ELF-1 (cell line): Measurements from ENCODE around the gene C2CD4A.

Experiments used
- DNase-seq: peaks from one replicate; pipeline ENCODE4 v3.0.0-alpha.2; 2016; ENCODE audit warnings: low read depth, low spot score

Gene C2CD4A

GRCh38 chr15:62099094-62099601 is 32.4 kb downstream of the C2CD4A start:
- no peak for DNase-seq

GRCh38 chr15:62103431-62103830 is 36.7 kb downstream of the C2CD4A start:
- no peak for DNase-seq

GRCh38 chr15:62104401-62104800 is 37.6 kb downstream of the C2CD4A start:
- no peak for DNase-seq

- DNase-seq: no peak
Measured at GRCh38 chr15:62104846-62105245, 38.1 kb downstream of the C2CD4A start.

GRCh38 chr15:62105266-62105665 is 38.5 kb downstream of the C2CD4A start:
- no peak for DNase-seq

- no peak for DNase-seq
Measured at GRCh38 chr15:62106096-62106495, 39.3 kb downstream of the C2CD4A start.

GRCh38 chr15:62107571-62108121 is 40.9 kb downstream of the C2CD4A start:
- DNase-seq: no peak

GRCh38 chr15:62108411-62108810 is 41.6 kb downstream of the C2CD4A start:
- no peak for DNase-seq

- DNase-seq: no peak
Measured at GRCh38 chr15:62109437-62109836, 42.7 kb downstream of the C2CD4A start.

- DNase-seq: no peak
Measured at GRCh38 chr15:62109982-62110851, 43.4 kb downstream of the C2CD4A start.

- no peak for DNase-seq
Measured at GRCh38 chr15:62112081-62112480, 45.3 kb downstream of the C2CD4A start.

- DNase-seq: peak; percentile 35
Measured at GRCh38 chr15:62112616-62113593, 46.1 kb downstream of the C2CD4A start.

GRCh38 chr15:62115847-62116246 is 49.1 kb downstream of the C2CD4A start:
- DNase-seq: no peak

GRCh38 chr15:62118520-62119226 is 51.9 kb downstream of the C2CD4A start:
- no peak for DNase-seq

GRCh38 chr15:62119227-62119864 is 52.6 kb downstream of the C2CD4A start:
- DNase-seq: no peak

- no peak for DNase-seq
Measured at GRCh38 chr15:62119874-62120273, 53.1 kb downstream of the C2CD4A start.
